Skin epidermis (tissue), 12 donors: ENCODE measurements around the gene PHTF1.
"Not testable (repeated sequence)": the region's sequence is repeated elsewhere in the genome, so short reads cannot be mapped to it uniquely, and the experiment has no call there.

Experiments
- H3K27ac ChIP-seq, 21 experiments: fragments of 200-600 bp; sonication (generic) in 11 of 21; one replicate each; pipeline ENCODE4 v1.5.0; 2020; ENCODE audit warnings: mild to moderate bottlenecking in 3 of 21, inconsistent platforms in 2 of 21, moderate library complexity in 2 of 21
- H3K4me3 ChIP-seq, 7 experiments: fragments of 200-600 bp; sonication (generic) in 2 of 7; one replicate each; pipeline ENCODE4 v1.5.0; 2020; ENCODE audit warnings: inconsistent platforms in 2 of 7, mild to moderate bottlenecking in 2 of 7, moderate library complexity in 1 of 7

The PHTF1 gene

DNA sequence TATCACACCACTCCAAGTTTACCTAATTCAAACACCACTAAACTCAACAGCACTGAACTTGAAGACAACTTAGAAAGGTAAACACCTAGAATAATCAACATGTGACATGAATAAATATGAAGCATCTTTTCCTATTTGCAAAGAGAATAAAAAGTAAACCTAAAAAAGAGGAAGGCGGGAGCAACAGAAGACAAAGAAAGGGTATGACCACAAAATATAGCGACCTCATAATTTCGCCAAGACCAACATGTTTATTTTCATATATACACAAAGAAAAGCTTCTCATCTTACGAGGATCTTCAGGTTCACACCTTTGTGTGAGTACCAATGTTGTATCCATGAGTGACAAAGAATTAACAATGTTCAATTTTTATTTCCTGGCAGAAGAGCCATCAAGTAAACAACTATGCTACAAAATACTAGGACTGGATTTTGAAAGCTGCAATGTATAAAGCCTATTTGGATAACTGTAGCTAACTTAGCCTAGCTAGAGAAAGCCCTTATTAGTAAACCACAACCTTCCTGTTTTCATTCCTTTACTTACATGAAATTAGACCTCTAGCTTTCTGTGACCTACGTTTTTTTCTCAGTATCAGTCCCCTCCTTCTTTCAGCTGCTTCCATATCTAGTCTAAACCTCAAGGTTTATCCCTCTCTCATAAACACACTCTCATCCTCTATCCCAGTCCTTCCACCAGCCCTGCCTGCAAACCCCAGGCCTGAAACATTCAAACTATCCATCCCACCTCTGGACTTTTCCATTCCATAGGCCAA lies 21.3 kb upstream of the PHTF1 start:
- H3K27ac ChIP-seq, result peak overlapping the region in 8 of 21 experiments; percentile 5 to 71 (median 45)
- no peak overlapping the region for H3K4me3 ChIP-seq

DNA sequence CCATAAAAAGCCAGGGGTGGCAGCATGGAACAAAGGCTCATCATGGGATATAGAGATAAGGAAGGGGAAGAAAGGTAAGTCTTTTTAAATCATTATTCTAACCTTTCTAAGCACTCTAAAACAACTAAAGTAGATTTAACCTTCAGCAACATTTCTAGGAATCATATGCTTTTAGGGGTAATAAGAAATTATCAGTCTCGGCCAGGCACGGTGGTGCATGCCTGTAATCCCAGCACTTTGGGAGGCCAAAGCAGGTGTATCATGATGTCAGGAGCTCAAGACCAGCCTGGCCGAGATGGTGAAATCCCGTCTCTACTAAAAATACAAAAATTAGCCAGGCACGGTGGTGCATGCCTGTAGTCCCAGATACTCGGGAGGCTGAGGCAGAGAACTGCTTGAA lies 20.3 kb upstream of the PHTF1 start:
- Histone ChIP-seq H3K4me3 (no peak overlapping the region), H3K27ac (peak overlapping the region in 4 of 21 experiments; percentile 5 to 71 (median 46))

DNA sequence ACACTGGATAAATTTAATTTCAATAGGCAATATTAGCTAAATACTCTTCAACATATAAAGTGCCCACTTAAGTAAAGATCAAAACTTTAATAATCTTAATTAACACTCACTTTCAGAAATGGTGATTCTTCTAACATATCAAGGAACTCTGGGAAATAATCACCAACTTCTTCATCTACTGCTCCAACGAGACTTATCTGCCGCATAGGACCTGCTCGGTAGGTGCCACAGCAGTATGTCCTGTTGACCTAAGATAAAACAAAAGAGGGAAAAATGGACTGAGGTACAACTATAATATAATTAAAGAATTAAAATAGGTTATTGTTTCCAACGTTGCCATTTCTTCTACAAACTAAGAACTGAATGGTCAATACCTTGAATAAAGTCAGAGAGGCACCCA lies 18.3 kb upstream of the PHTF1 start:
- H3K4me3 ChIP-seq, result no peak overlapping the region
- H3K27ac ChIP-seq, result no peak overlapping the region

DNA sequence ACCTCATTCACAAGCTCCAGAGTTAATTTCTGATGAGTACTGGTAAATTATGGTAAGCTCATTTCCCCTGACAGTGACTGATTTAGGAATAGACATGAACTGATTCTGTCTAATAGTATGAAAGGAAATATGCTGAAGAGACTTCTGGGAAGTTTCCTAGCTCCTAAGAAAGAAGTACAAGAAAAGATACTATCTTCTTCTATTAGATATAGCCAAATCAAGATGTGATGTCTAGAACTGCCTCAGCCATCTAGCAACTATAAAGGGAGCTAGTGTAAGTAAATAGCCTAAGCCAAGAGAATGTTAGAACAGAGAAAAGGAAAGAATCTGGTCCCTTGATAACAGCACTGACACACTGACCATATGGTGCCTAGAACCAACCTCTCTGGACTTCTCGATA lies 10.7 kb upstream of the PHTF1 start:
- no peak overlapping the region for H3K27ac ChIP-seq
- H3K4me3 ChIP-seq, result no peak overlapping the region

DNA sequence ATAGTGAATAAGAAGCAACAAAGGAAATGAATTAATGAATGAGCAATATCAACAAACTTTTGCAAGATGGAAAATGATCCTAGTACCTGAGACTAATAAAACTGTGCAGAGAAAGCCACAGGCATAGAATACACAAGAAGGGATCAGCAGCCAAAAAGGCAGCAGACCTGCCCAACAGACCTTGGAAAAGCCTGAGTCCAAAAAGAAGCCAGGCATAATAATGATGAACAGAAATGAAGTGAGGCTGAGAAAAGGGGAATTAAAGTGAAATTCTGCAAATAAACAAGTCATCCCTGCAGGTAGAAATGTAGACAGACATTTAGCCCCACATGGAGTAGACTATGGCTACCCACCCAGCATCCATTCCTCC lies 10.3 kb upstream of the PHTF1 start:
- Histone ChIP-seq H3K27ac (no peak overlapping the region), H3K4me3 (no peak overlapping the region)

DNA sequence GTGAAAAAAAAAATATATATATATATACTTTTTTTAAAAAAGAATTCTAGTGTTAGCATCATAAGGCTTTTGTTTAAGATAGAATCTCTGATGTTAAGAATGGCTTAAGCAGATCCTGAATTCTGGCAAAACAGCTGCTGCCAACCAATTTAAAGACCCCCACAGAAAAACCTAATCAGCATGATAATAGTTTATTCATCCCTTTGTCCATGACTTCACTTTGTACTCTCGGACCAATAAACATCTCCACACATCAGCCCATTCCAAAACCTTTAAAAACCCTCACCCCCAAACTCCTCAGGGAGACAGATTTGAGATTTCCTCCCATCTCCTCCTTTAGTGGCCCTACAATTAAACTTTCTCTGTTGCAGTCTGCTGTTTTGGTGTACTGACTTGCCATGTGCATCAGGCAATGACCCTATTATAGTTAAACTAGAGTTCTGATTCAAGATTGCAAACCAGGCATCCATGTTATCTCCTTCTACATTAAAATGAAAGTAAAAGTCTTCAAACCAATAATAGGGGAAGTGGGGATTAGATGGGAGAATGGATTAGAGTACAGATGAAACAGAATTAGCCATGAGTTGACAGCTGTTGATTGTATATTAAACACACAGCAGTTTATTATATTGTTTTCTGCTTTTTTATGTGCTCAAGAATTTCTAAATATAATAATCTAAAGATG lies 9.8 kb upstream of the PHTF1 start:
- Histone ChIP-seq H3K4me3 (no peak overlapping the region), H3K27ac (no peak overlapping the region)

DNA sequence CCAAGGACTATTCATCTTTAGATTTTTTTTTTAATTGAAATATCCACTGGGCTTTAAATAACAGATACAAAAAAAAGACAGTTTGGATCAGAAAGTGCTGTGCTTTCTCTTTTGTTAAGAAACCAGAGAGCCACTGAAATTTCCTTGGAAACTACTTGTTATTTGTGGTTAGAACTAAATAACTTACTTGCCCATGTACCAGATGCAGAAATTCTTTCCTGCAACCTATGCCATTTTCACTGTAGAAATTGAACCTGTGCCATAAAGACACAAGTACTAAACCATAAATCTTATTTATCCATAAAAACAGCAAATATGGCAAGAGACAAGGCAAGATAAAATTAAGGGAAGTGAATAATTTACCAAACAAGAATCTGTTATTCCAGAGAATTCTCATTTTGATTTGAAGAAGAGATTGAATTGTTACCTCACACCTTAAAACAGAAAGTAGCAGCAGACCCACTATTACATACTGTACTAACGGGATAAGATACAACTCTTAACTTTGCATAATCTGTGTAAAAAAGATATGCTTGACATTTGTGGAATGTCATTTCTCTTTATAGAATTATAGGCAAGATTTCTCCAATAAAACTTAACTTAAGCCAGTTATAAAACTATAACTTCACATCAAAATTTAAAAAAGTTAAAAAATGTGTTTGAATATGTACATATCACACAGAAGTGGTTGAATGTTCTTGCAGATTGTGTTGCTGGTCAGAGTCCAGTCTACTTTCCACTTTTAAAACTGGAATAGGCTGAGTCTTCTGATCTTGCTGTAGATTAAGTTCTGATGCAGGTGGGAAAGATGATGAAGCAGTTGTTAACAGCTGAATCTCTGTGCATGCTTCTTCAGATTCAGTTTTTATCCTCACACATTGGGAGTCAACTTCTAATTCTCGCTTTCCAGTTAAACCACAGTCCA lies 6.3 kb upstream of the PHTF1 start:
- H3K27ac ChIP-seq, result no peak overlapping the region
- no peak overlapping the region for H3K4me3 ChIP-seq

DNA sequence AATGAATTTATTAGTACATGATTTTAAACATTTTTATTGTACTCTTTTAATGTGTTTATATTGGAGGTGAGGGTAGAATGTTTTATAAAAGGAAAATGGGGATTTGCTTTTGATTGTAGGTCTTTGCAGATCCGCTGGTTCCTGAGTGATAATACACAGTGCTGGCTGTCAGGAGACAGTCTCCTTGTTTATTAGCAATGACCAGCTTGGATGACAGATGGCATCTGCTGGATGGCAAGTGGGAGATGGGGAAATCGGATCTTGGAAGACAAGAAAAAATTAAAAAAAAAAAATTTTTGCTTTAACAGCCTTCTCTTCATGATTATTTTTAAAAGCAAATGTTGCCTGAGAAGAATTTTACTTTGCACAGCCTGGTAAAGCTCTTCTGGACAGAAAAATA lies 4.4 kb upstream of the PHTF1 start:
- Histone ChIP-seq H3K27ac (no peak overlapping the region), H3K4me3 (no peak overlapping the region)

DNA sequence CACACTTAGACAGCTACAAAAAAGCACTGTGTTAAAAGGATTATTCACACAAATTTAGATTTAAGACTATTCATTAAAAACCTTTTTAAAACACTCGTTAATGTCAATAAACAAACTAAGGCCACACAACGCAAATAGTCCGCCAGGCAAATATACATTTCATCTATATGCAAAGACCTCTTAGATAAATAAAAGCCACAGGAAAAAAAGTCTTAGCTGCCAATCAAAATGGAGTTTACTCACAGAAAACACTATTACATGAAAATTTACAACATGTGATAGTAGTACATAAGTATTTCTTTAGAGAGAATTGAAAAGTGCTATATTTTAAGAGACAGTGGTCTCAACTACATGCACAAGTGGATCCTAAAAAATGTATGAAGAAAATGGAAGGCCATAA lies 2.7 kb upstream of the PHTF1 start:
- no peak overlapping the region for H3K27ac ChIP-seq
- no peak overlapping the region for H3K4me3 ChIP-seq

DNA sequence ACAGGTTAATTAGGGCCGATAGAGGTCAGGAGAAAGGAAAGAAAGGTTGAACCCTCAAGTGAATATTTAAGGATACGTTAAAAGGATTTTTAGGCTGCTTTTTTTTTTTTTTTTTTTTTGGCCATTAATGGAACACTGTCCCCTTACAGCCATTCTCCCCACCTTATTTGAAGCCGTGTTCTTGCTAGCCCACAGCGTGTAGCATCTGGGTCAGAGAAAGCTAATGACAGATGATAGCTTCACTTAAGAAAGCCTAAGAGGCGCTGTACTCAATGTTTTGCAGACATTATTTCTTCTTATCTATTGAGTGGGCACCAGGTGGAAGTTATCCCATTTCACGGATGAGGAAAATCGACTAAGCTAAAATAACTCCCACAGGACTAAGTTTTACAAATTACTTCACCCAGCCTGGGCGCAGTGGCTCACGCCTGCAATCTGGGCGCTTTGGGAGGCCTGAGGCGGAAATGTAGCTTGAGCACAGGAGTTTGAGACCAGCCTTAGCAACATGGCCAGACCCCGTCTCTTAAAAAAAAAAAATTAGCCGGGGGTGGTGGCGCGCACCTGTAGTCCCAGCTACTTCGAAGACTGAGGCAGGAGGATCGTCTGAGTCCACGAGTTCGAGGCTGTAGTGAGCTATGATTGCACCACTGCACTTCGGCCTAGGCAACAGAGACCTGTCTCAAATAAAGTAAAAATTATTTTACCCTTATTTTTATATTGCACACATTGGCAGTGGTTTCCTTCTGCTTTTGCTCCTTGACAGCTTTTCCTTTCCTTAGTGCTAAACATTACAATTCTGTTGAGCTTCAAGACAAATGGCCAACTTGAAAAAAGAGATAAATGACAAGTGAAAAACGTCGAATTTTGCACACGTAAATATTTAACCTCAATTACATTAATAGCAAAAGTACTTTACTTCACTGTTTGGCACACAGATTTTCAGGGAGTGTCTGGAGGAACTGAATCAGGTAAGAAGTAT lies 1.1 kb upstream of the PHTF1 start:
- Histone ChIP-seq H3K27ac (peak overlapping the region in 19 of 21 experiments; percentile 83 to 96 (median 93)), H3K4me3 (peak overlapping the region in 6 of 7 experiments; percentile 64 to 98 (median 94))

DNA sequence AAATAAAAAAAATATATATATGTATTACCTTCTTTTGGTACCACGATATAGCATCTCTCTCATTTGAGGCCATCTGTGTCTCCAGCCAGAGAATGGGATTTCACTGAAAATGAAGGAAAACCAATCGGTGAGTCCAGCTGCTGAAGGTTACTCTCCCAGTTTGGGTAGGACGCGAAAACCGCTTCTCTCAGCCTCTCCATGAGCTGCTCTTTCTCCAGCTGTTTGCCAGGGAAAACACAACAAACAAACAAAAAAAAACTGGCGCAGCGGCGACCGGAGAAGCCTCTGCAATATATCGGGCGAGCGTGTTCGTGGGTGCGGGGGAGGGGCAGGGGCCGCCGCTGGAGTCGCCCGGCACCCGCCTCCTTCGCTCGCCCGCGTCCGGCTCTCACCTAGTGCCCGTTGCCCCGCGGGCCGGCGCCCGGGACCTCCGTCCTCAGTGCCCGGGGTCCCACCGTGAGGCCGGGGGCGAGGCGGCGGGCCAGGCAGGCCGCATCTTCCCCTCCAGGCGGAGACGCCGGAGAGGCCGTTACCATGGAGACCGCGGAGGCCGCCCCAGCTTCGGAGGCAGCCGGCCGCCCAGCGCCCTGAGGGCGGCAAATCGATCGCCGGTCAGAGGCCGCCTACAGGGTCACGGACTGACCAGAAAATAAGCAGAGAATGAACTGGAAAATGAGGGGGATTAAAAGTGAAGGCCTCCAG lies 504 bp downstream of the PHTF1 start:
- H3K4me3 ChIP-seq, result peak overlapping the region; percentile 64 to 98 (median 93)
- peak overlapping the region; percentile 79 to 96 (median 92) for H3K27ac ChIP-seq

DNA sequence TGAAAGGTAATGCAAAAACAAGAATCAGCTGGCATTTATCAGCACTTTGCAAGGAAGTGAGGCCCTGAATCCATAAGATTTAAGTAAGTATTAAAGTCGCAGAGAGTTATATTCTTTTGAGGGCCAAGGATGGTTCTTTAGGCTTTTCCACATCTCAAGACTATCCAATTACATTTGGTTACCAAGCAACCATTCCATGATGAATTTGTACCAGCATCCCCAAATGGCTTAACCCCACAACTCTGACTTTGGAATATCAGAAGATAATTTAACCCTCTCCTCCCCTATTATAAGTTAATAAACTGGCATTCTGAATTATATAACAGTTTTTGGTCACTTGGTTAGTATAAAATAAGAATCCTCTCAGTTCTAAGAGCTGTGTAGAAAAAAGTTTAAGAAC lies 2.8 kb downstream of the PHTF1 start:
- Histone ChIP-seq H3K27ac (no peak overlapping the region), H3K4me3 (no peak overlapping the region)

DNA sequence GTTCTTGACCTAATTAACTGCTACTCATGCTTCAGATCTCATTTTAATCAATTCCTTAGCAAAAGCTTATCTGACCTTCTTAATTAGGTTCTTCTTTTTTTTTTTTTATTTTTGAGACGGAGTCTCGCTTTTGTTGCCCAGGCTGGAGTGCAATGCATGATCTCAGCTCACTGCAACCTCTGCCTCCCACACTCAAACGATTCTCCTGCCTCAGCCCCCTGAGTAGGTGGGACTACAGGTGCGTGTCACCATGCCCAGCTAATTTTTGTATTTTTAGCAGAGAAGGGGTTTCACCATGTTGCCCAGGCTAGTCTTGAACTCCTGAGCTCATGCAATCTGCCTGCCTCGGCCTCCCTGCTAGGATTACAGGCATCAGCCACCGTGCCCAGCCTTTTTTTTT lies 6.0 kb downstream of the PHTF1 start:
- H3K4me3 ChIP-seq, result not testable (repeated sequence)
- H3K27ac ChIP-seq, result peak overlapping the region in 1 of 21 experiments; percentile 13

DNA sequence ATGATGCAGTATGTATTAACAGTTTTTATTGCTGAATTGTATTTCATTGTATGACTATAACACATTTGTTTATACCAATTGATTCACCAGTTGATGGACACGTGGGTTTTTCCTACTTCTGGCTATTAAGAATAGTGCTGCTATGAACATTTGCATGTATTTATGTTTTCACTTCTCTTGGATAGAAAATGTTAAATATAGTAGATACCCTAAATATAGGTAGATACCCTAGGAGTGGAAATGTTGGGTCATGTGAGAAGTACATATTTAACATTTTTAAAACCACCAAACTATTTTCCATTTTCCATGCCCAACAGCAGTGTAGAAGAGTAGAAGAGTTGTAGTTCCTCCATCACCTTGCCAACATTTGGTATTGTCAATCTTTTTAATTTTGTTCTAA lies 7.8 kb downstream of the PHTF1 start:
- Histone ChIP-seq H3K27ac (no peak overlapping the region), H3K4me3 (no peak overlapping the region)

DNA sequence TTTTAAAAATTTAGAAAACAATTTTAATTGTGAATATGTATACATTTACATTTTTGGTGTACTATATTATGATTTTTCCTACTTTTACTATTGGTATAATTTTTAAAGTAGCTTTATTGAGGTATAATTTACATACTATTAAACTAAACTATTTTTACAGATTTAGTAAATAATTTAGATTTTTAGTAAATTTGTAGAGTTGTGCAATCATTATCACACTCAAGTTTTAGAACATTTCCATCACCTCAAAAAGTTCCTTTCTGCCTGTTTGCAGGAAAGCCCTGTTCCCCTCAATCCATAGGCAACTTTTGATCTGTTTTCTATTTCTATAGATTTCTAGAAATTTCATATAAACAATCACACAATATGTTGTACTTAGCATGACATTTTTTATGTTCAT lies 8.2 kb downstream of the PHTF1 start:
- Histone ChIP-seq H3K27ac (no peak overlapping the region), H3K4me3 (no peak overlapping the region)

DNA sequence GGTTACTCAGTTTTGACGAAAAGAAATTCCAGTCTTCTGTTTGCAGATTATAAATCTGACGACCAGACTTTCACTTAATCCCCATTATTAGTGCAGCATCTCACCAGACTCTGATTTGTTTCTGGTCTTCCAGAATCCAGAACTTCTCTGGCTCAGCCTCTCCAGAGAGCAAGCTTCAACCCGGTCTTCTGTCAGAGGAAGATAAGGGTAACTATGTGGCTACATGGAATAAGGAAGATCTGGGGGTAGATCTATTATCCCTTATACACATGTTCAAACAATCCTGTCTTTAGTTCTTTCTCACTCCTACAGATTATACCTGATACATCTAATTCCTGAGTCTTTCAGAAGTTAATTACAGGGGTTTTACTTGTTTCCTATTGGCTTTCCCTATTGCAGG lies 9.9 kb downstream of the PHTF1 start:
- Histone ChIP-seq H3K4me3 (no peak overlapping the region), H3K27ac (no peak overlapping the region)

DNA sequence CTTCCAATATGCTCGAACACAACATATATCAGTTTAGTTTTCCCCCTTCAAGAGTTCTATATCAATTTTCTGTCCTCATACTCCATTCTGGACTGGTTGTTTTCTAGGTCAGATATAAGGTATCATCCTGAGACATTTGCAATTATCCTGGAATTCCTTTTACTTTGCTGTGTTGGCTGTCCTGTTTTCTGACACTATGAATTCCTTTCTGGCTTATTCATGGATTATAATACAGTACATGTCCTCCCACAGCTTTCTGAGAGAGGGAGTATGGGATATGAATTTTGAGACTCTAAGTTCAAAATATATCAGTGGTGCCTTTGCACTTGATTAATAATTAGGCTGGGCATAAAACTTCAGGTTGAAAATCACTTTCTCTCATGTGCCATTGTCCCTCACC lies 11.9 kb downstream of the PHTF1 start:
- no peak overlapping the region for H3K4me3 ChIP-seq
- H3K27ac ChIP-seq, result peak overlapping the region in 1 of 21 experiments; percentile 12

DNA sequence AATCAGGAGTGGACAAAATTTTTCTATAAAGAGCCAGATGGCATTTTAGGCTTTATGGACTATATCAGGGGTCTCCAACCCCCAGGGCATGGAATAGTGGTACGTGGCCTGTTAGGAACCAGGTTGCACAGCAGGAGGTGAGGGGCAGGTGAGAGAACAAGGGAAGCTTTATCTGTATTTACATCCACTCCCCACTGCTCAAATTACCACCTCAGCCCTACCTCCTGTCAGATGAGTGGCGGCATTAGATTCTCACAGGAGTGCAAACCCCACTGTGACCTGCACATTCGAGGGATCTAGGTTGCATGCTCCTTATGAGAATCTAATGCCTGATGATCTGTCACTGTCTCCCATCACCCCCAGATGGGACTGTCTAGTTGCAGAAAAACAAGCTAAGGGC lies 13.9 kb downstream of the PHTF1 start:
- H3K4me3 ChIP-seq, result no peak overlapping the region
- H3K27ac ChIP-seq, result no peak overlapping the region

DNA sequence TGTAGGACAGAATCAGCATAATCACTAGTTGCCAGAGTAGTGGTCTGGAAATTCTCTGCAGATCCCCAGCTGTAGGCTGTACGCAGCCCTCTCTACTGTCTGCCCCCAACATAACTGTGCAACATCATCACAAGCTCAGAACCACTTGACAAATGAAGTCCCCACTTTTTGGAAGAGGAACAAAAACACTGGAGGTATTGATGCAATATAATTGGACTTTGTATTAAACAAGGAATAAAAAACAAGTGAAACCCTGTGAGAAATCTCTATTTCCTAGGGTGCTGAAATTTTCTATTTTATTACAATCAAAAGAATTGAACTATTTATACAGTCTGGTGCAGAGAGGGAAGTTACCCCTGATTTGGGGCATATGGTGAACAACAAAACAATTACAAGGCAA lies 15.2 kb downstream of the PHTF1 start:
- Histone ChIP-seq H3K27ac (no peak overlapping the region), H3K4me3 (no peak overlapping the region)
